Subcutaneous adipose tissue (tissue), 4 donors: ENCODE measurements around the gene CPNE7. TPM values are rescaled to one million over a fixed set of nuclear protein-coding genes. Genes with fewer than 3 reads are reported as not detected.

Source experiments
- CTCF ChIP-seq: fragments of 450-650 bp; IDR thresholded peaks from one replicate; pipeline ENCODE4 v1.5.1; 2016; ENCODE audit warnings: low read depth, mild to moderate bottlenecking, control low read depth, antibody characterized with exemption, moderate library complexity
- total RNA-seq, 4 donors: library from RNA; depleted of rRNA; stranded (reverse); fragments of >200 nt; gene quantifications; one replicate each; pipeline ENCODE4 v1.1.0, GENCODE V29; 2016

Gene CPNE7
- total RNA-seq, 4 donors from 2014 or later = not detected

GRCh38 chr16:89555780-89556179 lies 19.8 kb upstream of the CPNE7 start:
- no peak for TF ChIP-seq CTCF

GRCh38 chr16:89556750-89557689 lies 18.5 kb upstream of the CPNE7 start:
- no peak for TF ChIP-seq CTCF

- no peak for TF ChIP-seq CTCF
Observed at GRCh38 chr16:89557690-89558490, 17.7 kb upstream of the CPNE7 start.

- no peak for TF ChIP-seq CTCF
Observed at GRCh38 chr16:89560378-89561141, 15.0 kb upstream of the CPNE7 start, which contains the start of gene RPL13. Gene RPL13 (plus strand): TSS chr16:89560682. CDS start chr16:89560960, 278 bp downstream.

GRCh38 chr16:89561142-89561883 lies 14.2 kb upstream of the CPNE7 start:
- TF ChIP-seq CTCF = no peak

GRCh38 chr16:89561884-89562599 lies 13.5 kb upstream of the CPNE7 start:
- TF ChIP-seq CTCF = no peak
